ENCODE data around the gene LHPP.

Gene LHPP

GRCh38 chr10:124496620-124497019 is 35.0 kb downstream of the LHPP start:
- no peak for DNase-seq (ENCODE audit: low read depth in 2 of 2)

GRCh38 chr10:124497196-124497881 is 35.7 kb downstream of the LHPP start:
- DNase-seq (ENCODE audit: low read depth in 2 of 2) = no peak

- DNase-seq (ENCODE audit: low read depth in 2 of 2) = no peak
Observed at GRCh38 chr10:124498056-124498455, 36.4 kb downstream of the LHPP start.

GRCh38 chr10:124500757-124501156 is 39.1 kb downstream of the LHPP start:
- no peak for DNase-seq (ENCODE audit: low read depth in 2 of 2)

- no peak for DNase-seq (ENCODE audit: low read depth in 2 of 2)
Observed at GRCh38 chr10:124504711-124505110, 43.1 kb downstream of the LHPP start.

- no peak for DNase-seq (ENCODE audit: low read depth in 2 of 2)
Observed at GRCh38 chr10:124505279-124505678, 43.7 kb downstream of the LHPP start.

- DNase-seq (ENCODE audit: low read depth in 2 of 2) = no peak
Observed at GRCh38 chr10:124508070-124508667, 46.5 kb downstream of the LHPP start.

- no peak for DNase-seq (ENCODE audit: low read depth in 2 of 2)
Observed at GRCh38 chr10:124508907-124509454, 47.4 kb downstream of the LHPP start.

- no peak for DNase-seq (ENCODE audit: low read depth in 2 of 2)
Observed at GRCh38 chr10:124509880-124510632, 48.4 kb downstream of the LHPP start.

- no peak for DNase-seq (ENCODE audit: low read depth in 2 of 2)
Observed at GRCh38 chr10:124510759-124511158, 49.1 kb downstream of the LHPP start.

GRCh38 chr10:124511205-124512039 is 49.8 kb downstream of the LHPP start:
- no peak for DNase-seq (ENCODE audit: low read depth in 2 of 2)

- DNase-seq (ENCODE audit: low read depth in 2 of 2) = no peak
Observed at GRCh38 chr10:124512040-124512428, 50.4 kb downstream of the LHPP start.

GRCh38 chr10:124512600-124512999 is 51.0 kb downstream of the LHPP start:
- no peak for DNase-seq (ENCODE audit: low read depth in 2 of 2)

GRCh38 chr10:124515244-124515970 is 53.8 kb downstream of the LHPP start:
- DNase-seq (ENCODE audit: low read depth in 2 of 2) = no peak

GRCh38 chr10:124516181-124516580 is 54.6 kb downstream of the LHPP start:
- no peak for DNase-seq (ENCODE audit: low read depth in 2 of 2)

GRCh38 chr10:124516746-124517397 is 55.2 kb downstream of the LHPP start:
- DNase-seq (ENCODE audit: low read depth in 2 of 2) = no peak

- no peak for DNase-seq (ENCODE audit: low read depth in 2 of 2)
Observed at GRCh38 chr10:124517461-124517860, 55.8 kb downstream of the LHPP start.

- DNase-seq (ENCODE audit: low read depth in 2 of 2) = no peak
Observed at GRCh38 chr10:124517931-124518330, 56.3 kb downstream of the LHPP start.

- no peak for DNase-seq (ENCODE audit: low read depth in 2 of 2)
Observed at GRCh38 chr10:124518366-124518765, 56.7 kb downstream of the LHPP start.

- DNase-seq (ENCODE audit: low read depth in 2 of 2) = no peak
Observed at GRCh38 chr10:124520558-124521428, 59.2 kb downstream of the LHPP start.

Data from stimulated activated CD4-positive, alpha-beta T cell treated with anti-CD3 and anti-CD28 coated beads, Interleukin-1b, Interleukin-23, amount 100 ng/mL, for 4 hours (primary cell).